Fibroblast of skin of scalp (primary cell): ENCODE measurements around the gene MFRP.
A peak's percentile ranks its signal among the peaks of the same experiment; 100 is the strongest.

Source experiments
- DNase-seq: peaks from one replicate; pipeline ENCODE4 v3.0.0-alpha.2; 2013

Gene MFRP

DNA sequence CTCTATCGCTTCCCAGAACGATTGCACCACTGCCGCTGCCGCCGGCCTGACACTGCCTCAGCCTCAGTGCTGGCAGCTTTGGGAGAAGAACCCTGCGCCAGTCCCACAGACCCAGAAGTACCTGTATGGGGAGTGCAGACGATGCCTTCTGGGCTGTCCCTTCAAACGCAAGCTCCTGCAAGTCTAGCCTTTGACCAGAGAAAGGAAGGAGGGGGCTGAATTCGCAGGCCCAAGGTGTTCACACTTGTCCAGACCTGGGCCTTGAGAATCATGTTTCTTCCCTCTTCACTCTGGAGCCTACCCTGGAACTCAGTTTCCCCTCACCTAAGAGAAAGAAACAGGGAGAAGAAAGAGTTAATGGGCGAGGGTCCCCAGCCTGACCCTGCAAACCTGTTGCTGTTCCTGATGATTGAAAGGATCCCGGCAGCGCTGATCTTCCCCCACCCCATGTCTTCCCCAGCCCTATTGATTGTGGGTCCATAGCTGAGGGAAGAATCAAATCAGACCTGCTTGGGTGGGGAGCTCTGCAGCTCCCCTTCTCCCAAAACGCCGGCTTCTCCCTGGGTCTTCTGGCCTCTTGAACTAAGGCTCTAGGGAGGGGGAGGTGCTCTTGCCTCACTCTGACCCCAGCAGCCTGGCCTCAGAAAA is 28.8 kb downstream of the MFRP start:
- DNase-seq: no peak

DNA sequence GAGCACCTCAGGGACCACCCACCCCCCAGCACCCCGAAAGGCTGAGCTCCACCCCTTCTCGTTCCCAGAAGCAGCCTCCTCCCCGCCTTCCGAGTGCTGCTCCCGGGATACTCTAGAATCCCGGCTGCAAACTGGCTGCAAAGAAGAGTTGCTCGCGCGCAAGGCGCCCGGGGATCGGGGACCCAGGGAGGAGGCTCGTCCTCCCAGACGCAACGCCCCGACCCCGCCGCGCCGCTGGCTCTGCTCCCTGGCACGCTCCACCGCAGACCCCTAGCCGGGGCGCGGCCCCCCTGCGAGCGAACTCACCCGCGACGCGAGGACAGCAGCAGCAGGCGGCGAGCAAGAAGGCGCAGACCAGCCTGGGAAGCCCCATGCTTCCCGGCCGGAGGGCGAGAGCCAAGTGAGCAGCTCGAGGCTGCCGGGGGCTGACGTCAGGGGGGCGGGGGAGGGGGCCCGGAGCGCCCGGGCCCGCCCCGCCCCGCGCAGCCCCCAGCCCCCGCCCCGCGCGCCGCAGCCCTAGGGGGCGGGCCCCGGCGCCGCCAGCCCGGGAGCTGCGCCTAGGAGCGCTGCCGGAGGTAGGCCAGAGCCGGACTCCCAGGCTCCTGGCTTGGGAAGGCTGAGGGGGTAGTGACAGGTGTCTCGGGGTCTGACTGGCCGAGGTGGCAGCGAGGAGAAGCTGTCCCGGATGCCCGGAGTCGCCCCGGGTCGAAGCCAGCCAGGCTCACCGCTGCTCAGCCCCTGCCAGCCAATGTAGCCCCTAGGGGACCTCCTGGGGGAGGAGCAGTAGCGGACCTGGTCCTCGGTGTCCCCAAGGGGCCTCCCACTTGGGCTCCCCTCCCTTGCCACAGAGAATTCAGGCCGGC is 29.5 kb downstream of the MFRP start, which contains the start of gene MCAM:
TSS of gene MCAM (minus strand) at position 402 of the 863 bp plus-strand sequence. CDS start at position 373, 29 bp downstream.
- peak; percentile 72 for DNase-seq

DNA sequence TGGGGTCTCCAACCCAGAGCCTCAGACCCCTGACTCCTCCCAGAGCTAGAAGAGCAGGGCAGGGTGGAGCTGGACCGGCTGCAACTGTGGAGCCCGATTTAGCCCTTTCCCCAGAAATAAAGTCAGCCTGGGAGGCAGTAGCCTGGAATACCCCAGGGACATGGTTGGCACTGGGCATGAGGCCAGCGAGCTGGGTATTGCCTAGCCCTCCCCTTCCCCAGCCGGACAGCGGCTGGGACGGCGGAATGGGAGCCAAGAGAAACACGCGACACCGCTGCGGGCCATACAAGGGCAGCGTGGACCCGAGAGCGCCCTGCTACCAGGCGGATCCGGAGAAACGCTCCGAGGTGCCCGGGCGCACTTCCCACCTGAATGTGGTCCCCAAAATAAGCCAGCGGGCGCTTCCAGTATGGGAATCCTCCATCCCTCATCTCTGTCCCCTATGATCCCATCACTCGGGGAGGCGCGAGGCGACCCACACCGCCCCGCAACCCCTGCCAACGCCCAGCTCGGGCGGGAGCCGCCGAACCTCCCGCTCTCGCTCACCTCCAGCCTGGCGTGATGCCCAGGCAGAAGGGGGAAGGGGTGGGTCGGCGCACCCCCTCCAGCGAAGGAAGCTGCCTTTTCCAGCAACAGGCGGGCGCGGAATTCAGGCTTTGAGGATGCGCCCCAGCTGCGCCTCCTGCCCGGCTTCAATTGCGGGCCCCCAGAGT is 30.3 kb downstream of the MFRP start:
- DNase-seq: peak; percentile 46

DNA sequence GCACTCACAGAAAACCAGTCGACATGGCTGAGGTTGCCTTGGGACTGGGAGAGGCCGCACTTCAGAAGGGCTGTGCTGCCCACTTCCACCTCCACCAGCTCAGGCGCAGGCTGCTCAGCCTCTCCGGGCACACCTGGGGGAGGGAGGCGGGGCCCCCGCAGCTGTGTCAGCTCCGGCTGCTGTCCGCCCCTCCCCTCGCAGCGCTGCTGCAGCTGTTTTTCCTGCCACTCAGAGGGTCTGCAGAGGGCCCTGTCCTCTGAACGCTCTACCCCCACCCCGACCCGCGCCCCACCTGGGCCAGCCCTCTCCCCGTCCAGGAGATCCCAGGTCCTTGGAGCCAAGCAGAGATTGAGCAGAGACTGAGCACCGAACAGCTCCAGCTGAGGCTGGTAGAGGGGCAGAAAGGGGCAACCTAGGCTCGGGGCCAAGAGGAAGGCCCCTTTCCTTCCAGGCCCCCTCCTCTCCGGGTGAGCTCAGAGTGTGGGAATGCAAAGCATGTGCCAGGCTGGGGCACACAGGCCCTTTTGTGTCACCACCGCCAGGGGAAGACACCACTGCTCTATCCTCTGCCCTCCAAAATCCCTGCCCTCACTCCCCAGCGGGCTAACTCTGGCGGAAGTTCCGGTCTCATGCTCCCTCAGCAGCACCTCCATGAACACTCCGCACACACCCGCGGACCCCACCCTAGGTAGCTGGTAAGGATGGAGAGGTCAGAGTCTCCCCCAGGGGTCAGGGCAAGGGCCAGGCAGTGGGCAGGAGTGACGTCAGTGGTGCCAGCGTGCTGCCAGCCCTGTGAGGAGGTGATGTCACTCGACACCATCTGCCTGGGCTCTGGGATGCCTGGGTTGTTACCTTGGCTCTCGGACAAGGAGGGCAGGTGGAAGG is 31.1 kb downstream of the MFRP start:
- peak; percentile 72 for DNase-seq

DNA sequence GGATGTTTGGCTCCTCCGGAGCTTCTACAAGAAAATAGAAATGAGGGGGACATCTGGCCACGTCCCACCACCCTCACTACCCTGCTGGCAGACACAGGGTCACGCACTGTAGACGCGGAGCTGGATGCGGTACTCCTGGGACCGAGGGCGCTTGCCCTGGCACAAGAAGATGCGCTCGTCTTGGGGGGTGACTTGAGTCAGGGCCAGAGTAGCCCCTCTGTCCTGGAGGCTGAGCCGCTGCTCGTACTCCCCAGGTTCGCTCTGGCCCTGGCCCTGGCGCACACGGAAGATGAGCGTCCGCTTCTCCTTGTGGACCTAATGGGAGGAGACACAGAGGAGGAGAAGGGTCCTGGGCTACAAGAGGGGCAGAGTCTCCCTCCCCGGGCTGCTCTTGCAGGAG is 31.8 kb downstream of the MFRP start:
- DNase-seq: no peak

DNA sequence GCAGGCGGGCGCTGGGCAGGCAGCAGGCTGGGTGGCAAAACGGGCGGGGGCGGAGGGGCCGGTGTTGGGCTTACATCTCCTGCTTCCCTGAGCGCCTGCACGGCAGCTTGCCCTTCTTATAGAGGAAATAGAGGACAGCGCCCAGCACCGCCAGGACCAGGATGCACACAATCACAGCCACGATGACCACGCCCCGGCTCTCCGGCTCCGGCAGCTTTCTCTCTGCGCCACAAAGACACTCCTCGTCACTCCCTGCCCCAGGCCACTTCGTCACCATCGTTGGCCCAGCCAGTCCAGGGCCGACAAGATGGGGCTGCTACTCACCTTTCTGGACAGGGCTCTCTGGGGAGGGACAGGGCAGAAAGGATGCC is 35.8 kb downstream of the MFRP start:
- no peak for DNase-seq

DNA sequence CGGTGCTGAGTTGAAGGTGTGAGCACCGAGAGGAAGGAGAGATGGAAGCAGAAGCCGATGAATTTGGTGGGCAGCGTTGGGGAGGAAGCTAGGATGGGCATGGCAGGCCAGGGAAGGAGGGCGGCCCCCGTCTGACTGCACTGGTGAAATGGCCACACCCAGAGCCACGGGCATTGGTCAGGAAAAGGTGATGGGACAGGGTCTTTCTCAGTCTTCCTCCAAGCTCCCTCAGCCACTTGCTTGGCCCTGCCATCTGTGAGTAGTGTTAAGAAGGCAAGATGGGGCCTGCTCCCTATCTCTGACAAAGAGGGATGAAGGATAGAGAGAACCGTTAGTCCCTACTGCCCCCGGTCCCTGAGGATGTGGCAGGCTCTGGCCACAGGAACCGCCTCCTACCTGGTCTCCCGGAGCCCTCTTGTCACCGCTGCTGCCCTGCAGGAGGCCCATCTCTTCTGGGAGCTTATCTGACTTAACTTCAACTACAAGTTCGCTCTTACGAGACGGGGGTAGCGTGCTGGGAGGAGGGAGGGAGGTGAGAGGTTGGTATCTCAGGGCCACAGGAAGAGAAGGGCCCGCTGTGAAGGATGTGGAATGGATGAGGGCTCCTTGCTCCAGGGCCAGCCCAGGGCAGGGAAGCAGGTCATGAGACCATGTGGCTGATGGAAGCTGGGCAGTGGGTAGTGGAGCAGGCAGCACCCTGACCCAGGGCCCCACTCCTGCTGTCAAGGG is 36.4 kb downstream of the MFRP start:
- no peak for DNase-seq

DNA sequence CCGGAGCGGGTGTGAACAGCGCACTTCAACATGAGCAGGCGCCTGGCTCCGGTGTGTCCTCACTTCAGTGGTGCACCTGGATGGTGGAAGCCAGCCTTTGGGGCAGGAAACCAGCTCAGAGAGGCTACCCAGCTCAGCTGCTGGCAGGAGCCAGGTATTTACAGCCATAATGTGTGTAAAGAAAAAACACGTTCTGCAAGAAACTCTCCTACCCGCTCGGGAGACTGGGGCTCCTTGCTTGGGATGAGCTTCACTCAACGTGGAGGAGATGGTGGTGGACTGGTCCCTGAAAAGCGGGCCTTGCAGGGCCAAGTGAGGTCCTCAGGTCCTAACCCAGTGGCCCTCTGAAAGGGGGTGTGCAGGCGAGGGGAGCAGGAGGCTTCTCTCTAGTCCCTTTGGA is 37.1 kb downstream of the MFRP start:
- DNase-seq: no peak

DNA sequence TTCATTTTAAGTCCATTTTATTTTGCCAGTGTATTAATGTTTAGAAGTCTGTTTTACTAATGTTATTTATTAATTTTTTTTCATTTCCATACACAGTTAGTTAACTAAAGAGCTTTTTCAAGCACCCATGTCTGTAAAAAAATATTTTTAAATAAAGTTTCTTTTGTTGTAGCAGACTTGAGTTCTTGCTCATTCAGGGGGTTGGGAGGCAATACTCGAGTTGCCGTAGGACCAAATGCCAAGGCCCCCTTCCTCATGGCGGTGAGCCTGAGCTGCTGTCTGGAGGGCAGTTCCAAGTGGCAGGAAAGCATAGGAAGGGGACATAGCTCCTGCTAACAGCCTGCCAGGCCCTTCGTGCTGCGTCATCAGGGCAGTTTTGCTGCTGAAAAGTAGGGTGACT is 38.5 kb downstream of the MFRP start:
- no peak for DNase-seq

DNA sequence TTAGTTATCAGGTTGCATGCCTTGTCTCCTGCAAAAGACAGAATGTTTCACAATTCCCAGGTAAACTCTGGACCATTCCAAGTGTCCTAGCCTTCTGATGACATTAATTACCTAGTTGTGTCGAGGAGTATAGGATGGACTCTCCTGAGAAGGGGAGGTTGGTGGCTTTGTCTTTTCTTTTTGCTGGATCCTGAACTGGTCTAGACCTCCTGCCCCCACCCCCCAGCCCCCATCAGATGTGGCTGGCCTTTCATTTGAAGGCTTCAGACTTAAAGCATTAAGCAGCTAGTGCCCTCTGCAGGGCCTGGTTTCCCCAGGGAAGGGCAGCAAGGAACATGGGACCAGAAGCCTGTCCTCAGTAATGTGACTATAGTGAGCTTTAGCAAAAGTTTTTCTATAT is 39.3 kb downstream of the MFRP start:
- DNase-seq: peak; percentile 34

DNA sequence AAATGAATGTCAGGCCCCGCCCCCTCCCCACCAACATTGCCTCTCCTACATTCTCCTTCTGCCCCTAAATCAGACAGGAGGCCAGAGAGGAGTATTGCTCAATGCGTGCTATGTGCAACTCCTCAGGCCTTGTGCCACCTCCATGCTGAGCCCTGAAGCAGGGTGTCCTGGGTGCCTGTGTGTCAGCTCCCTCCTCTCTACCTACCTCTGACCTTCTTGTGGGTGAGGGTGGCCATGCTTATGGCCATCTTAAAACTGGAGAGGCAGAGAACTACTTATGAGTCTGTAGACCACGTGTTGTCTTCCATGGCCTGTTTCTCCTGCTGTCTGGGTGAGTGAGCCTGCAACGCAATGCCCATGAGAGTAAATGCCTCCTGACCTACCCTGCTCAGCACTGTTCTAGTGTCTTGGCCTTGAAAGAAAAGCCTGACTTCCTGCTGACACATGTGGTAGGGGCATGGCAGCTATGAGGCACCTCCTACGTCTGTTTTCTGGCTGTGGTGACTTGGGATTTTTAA is 40.1 kb downstream of the MFRP start:
- DNase-seq: peak; percentile 62

DNA sequence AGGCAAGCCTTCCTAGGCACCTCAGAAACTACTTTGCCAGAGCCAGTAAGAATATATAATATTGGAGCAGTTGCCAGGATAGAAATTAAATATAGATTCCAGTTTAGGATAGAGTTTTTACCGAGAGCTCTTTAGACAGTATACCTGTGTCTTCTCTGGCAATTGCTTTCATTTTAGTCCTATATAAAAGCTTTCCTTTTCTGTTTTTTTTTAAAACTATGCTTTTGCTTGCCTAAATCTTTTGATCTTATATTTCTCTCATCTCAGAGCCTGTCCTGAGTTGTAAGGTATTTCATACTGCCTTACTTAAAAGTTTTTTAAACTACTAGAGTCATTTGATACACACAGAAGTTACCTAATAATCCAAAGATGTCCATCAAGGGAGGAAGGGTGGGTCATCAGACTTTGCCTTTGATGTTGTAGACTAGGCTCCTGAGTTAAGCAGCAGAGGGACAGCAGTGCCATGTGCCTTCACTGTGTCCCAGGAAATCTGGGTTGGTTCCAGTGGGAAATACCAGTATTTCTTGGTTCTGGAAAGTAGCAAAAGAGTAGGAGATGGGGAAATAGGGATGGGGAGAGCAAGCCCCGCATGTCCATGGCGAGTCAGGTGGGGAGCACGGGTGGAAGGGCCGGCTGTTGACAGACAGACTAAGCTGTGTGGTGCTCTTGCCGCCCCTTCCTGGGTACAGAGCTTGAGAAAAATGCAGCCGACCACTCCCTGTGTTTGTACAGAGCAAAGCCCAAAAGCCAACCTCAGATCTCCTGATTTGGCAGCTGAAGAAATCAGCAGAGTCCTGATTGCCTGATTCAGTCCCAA is 40.7 kb downstream of the MFRP start:
- no peak for DNase-seq

DNA sequence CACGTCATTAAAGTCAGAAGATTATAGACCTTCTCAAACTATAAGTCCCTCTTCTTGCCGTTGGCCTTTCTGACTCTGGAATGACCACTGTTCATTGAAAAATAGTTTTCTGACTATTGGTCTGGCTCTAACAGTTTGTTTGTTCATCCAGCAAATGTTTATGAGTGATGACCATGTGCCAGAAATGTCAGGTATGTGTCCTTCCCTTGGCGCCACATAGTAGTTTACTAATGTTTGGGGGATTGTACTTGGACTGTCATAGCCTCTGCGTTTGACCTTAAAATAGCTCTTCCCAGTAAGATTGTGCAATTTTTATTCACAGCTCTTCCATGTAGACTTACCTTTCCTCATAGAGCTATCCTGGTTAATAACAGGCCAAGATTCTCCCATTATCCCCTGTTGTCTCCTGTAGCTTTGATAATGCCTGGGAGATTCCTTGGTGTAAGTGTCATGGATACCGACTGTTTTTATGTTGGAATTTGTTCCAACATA is 43.2 kb downstream of the MFRP start:
- no peak for DNase-seq

DNA sequence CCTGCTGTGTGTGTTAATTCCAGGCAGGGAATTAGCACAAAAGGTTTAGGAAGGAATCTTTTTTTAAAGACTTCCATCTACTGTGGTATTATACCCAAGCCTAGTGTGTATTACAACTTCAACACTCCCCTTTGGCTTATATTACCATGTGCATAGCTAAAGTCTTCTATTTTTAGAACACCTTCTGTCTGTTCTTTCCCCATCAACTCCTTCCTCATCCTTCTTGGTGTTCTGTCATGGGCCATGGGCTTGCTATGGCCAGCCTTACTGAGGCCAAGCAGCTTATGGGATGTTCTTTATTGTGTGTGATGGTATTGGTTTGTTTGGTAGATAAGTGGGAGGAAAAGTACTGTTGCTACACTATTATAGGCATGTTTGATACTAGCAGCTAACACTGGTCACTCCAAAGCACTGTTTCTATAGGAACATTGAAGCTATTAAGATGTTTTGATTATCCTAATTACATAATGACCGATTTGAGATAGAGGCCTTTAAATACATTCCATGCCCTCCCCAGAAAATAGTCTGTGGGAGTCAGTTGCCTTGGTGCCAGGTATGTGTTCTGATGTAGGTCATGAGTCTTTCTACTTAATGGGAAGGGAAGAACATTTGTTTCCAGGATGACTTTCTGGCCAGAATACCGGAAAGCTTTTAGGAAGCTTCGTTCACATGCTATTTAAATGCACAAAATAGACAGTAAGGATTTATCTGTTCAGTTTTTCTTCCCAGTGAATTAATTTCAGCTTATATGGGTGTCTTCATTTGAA is 46.1 kb downstream of the MFRP start:
- no peak for DNase-seq

DNA sequence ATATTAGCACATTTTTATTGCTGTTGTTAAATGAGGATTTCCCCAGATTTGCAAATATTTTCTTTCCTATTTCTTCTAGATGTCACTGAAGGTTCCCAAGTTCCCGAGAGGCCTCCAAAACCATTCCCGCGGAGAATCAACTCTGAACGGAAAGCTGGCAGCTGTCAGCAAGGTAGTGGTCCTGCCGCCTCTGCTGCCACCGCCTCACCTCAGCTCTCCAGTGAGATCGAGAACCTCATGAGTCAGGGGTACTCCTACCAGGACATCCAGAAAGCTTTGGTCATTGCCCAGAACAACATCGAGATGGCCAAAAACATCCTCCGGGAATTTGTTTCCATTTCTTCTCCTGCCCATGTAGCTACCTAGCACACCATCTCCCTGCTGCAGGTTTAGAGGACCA is 47.1 kb downstream of the MFRP start:
- no peak for DNase-seq

DNA sequence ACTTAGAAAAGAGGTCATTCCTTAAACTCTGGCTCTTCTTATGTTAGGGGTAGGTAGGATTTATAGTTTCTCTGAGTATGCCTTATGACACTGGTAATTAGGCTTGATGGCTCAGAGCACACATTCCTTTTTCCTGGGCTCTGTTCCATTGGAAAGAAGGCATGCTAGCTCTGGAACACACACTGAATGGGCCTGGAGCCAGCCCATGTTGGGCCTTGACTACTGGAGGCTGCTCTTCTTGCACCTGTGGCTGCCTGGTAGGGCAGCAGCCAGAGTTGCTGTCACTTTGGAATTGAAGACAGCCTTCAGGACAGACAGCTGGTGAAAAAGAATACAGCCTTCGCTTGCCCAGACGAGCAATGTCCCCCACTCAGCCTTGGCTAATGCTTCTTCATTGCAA is 47.8 kb downstream of the MFRP start:
- no peak for DNase-seq

DNA sequence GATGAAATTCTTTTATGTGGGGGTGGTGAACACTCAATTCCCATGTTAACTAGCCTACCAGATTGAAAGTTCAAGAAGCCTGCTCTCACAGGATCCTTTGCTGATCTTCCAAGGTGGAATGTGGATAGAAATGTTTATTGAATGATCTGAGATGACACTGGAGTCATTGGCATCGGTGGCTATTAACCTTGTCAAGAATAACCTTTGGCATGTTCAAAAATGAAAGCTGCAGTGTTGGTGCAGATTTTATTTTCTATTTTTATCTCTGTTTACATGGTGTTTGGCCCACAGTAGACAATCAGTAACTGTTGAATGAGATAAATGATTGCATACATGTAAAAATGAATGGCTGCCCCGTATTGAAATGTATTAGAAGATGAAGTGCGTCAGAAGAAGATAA is 48.6 kb downstream of the MFRP start:
- no peak for DNase-seq

DNA sequence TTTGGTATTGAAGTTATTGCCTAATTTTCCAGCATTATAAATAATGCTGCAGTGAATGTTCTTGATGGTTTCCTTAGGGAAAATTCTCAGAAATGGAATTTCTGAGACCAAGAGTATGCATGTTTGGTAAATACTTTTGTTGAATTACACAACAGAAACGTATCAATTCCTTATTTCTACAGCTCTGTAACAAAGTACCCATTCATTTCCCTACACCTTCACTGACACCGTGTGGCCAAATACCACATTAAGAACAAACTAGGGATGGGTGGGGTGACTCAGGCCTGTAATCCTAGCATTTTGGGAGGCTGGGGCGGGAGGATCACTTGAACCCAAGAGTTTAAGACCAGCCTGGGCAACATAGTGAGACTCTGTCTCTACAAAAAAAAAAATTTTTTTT is 51.3 kb downstream of the MFRP start:
- peak; percentile 18 for DNase-seq

DNA sequence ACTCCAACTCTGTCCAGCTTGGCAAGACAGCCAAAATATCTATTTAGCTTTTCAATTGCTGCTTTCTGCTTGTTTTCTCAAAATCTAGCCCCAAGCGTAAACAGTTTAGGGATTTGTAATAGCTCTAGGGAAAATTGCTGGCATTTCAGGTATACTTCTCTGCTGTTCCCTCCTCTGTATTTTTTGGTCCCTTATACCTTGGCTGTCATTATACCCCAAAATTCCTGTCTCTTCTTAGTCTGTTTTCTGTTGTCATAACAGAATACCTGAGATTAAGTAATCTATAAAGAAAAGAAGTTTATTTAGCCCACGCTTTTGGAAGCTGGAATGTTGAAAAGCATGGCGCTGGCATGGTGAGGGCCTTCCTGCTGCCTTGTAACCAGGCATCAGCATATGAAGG is 53.0 kb downstream of the MFRP start:
- no peak for DNase-seq
